GM19468 (cell line): ENCODE measurements around the gene IRF7.

Experiments used
- ATAC-seq: cut with Tn5 transposase; IDR thresholded peaks from one replicate; pipeline ENCODE4 v1.9.1; 2021; ENCODE audit warnings: mild to moderate bottlenecking, moderate library complexity, moderate number of reproducible peaks; ENCODE audit not compliant: unreplicated experiment; ENCODE audit errors: extremely low read depth

IRF7 gene

GRCh38 chr11:641806-642370 is 26.1 kb upstream of the IRF7 start:
- no peak for ATAC-seq

DNA sequence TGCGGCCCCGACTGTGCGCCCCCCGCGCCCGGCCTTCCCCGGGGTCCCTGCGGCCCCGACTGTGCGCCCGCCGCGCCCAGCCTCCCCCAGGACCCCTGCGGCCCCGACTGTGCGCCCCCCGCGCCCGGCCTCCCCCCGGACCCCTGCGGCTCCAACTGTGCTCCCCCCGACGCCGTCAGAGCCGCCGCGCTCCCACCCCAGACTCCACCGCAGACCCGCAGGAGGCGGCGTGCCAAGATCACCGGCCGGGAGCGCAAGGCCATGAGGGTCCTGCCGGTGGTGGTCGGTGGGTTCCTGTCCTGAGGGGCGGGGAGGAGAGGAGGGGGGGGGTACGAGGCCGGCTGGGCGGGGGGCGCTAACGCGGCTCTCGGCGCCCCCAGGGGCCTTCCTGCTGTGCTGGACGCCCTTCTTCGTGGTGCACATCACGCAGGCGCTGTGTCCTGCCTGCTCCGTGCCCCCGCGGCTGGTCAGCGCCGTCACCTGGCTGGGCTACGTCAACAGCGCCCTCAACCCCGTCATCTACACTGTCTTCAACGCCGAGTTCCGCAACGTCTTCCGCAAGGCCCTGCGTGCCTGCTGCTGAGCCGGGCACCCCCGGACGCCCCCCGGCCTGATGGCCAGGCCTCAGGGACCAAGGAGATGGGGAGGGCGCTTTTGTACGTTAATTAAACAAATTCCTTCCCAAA is 24.4 kb upstream of the IRF7 start:
- ATAC-seq: no peak

DNA sequence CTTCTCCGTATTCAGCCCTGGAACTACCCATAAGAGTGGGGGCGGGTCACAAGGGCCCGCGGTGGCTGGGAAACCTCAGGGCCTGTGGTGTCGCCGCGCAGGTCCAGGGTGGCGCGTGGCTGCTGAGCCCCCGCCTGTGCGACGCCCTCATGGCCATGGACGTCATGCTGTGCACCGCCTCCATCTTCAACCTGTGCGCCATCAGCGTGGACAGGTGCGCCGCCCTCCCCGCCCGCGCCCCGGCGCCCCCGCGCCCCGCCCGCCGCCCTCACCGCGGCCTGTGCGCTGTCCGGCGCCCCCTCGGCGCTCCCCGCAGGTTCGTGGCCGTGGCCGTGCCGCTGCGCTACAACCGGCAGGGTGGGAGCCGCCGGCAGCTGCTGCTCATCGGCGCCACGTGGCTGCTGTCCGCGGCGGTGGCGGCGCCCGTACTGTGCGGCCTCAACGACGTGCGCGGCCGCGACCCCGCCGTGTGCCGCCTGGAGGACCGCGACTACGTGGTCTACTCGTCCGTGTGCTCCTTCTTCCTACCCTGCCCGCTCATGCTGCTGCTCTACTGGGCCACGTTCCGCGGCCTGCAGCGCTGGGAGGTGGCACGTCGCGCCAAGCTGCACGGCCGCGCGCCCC is 23.7 kb upstream of the IRF7 start:
- ATAC-seq: no peak

GRCh38 chr11:638631-639331 is 23.0 kb upstream of the IRF7 start:
- ATAC-seq: no peak

DNA sequence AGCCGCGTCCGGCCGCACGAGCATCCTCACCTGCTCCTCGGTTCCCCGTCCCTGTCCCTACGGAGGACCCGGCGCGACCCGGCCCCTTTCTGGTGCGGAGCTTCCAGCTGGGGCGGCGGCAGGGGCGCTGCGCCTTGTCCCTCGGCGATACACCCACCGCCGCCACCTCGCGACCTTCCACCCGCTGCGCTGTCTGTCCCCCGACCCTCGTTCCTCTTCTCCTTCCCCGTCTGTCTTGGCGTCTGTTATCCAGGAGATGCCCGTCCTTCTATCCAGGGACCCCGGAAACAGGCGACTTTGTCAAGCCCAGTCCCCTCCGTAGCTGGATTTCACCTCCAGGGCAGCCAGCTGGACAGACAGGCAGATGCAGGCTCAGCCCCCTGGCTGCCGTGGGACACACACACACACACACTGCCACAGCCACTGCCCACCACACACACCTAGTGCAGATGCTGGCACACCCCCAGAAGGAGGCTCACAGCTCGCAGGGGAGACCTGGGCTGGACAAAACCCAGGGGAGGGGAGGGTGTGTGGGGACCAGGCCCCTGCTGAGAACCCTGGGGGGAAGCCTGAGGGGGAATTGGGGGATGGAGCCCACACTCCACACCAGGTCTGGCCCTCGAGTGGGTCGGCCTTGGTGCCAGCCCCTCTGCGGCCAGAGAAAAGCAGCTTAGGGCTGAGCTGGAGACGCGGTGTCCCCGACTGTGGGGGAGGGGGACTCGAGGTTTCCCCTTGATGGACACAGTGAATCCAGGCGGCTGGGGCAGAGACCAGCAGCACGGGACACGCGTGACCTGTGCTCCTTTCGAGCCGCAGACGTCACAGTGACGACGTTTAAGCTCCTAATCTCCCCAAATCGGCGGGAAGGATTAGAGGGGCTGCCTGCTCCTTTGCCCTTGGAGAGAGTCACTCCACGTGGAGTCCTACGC is 22.1 kb upstream of the IRF7 start:
- ATAC-seq: no peak

DNA sequence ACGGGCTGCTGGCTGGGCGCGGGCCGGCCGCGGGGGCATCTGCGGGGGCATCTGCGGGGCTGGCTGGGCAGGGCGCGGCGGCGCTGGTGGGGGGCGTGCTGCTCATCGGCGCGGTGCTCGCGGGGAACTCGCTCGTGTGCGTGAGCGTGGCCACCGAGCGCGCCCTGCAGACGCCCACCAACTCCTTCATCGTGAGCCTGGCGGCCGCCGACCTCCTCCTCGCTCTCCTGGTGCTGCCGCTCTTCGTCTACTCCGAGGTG is 21.5 kb upstream of the IRF7 start:
- no peak for ATAC-seq

GRCh38 chr11:636511-637332 is 21.0 kb upstream of the IRF7 start, which contains the start of gene DRD4:
Gene DRD4 (plus strand): TSS chr11:637269. CDS start chr11:637305, 36 bp downstream.
- no peak for ATAC-seq

DNA sequence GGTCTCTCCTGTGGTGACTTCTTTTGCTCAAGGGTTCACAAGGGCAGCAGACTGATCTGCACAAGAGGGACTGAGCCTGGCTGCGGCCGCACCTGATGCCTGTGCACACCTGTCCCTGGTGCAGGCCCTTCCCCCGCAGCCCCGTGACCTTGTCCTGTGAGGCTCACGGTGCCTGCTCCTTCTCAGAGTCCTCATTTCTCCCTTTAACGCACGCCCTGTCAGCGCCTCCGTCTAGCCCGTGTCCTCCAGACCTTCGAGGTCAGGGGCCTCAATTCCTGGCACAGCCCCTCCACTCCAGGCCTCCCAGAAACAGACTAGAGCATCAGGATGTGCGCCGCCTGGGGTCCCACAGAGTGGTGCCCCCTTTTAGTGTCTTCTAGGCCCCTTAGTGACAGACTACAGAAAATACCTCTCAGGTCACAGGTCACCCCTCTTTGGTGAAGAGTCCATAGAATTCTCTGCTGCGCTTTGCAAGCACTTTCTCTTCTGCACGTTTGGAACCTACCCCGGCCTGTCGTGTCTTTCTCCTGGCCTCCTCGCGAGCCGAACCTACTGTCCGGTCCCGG is 20.3 kb upstream of the IRF7 start:
- ATAC-seq: no peak

- no peak for ATAC-seq
Observed at GRCh38 chr11:630871-631270, 15.1 kb upstream of the IRF7 start.

DNA sequence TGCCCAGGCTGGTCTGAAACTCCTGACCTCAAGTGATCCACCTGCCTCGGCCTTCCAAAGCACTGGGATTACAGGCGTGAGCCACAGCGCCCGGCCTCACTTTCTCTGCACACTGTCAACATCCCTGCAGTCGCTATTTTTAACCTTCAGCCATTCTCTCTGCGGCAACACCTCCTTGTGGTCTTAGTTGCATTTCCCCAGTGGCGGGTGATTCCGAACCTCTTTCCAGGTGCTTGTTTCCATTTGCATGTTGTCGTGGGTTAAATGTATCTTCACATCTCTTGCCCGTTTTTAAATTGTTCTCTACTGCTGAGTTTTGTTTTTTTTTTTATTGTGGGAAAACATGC is 13.5 kb upstream of the IRF7 start:
- no peak for ATAC-seq

GRCh38 chr11:628056-628455 is 12.3 kb upstream of the IRF7 start:
- no peak for ATAC-seq

DNA sequence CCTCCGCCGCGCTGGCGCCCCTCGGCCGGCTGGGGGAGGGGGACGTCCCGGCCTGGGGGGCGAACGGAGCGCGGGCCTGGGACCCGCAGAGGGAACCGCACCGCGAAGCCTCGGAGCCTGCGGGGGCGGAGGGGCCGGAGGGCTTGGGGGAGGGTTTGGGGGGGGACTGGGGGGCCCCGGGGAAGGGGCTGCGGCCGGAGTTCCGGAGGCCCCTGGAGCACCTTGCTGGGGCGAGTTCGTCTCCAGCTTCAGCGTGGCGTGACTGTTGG is 11.5 kb upstream of the IRF7 start:
- ATAC-seq: no peak

DNA sequence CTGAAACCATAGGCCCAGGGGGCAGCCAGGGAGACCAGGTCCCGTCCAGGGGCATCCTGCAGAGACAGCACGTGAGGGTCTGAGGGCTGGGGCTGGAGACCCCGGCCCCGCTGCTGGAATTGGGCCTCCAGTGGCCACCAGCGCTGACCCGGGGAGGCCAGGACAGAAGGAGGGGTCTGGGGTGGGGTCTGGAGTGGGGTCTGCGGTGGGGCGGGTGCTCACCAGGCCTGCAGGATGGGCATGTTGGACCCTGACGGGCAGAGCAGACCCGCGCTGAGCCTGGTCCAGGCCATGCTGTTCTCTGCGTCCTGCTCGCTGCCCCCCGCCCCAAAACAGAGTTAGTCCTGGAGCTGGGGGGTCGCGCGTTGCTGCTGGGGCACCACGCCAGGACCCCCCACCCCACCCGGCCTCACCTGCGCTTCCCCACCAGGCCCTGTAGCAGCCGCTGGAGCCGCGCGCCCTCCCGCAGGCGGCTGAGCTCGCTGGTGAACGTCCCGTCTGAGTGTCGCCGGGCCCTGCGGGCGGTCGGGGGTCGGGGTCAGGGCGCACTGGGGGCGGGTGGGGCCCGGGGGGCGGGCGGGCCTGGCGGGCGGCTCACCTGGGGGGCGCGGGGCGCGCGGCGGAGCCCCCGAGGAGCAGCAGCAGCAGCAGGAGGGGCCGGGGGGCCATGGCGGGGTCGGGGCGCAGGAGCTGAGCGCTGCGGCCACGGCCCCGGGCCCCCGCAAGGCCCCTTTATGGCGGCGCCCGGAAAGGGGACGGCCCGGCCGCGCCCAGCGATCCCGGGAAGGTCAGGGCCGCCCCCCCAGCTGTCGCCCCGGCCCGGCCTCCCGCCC is 10.9 kb upstream of the IRF7 start, which contains the start of gene SCT:
Gene SCT, minus strand, starts transcription at position 707 of the 833 bp plus-strand sequence. Its CDS starts 38 bp downstream, at position 669.
- ATAC-seq: no peak

- no peak for ATAC-seq
Observed at GRCh38 chr11:625636-626268, 10.0 kb upstream of the IRF7 start.

GRCh38 chr11:624705-625635 is 9.2 kb upstream of the IRF7 start, which contains the start of gene CDHR5:
Gene CDHR5 (minus strand): TSS chr11:624955. CDS start chr11:624902, 53 bp downstream.
- ATAC-seq: no peak

- no peak for ATAC-seq
Observed at GRCh38 chr11:623999-624704, 8.4 kb upstream of the IRF7 start.
